Activated effector memory CD4-positive, alpha-beta T cell treated with Interleukin-2 at 50 U/mL for 16 hours (primary cell): ENCODE measurements around the gene EFEMP1.

Source experiments
- DNase-seq: peaks from one replicate; pipeline ENCODE4 v3.0.0-alpha.2; 2020

Gene EFEMP1

GRCh38 chr2:55891671-55892094 is 31.9 kb downstream of the EFEMP1 start:
- no peak for DNase-seq

- DNase-seq = no peak
These were observed 34.6 kb downstream of the EFEMP1 start for GRCh38 chr2:55888936-55889335.

GRCh38 chr2:55887901-55888624 is 35.5 kb downstream of the EFEMP1 start:
- DNase-seq = no peak

- no peak for DNase-seq
These were observed 36.2 kb downstream of the EFEMP1 start for GRCh38 chr2:55887351-55887750.

GRCh38 chr2:55885944-55886281 is 37.7 kb downstream of the EFEMP1 start:
- DNase-seq = no peak

- DNase-seq = no peak
These were observed 38.2 kb downstream of the EFEMP1 start for GRCh38 chr2:55885127-55885943.

- no peak for DNase-seq
These were observed 39.8 kb downstream of the EFEMP1 start for GRCh38 chr2:55883829-55884228.

- DNase-seq = no peak
These were observed 40.2 kb downstream of the EFEMP1 start for GRCh38 chr2:55883357-55883756.

- DNase-seq = no peak
These were observed 40.6 kb downstream of the EFEMP1 start for GRCh38 chr2:55882954-55883353.

- DNase-seq = no peak
These were observed 43.0 kb downstream of the EFEMP1 start for GRCh38 chr2:55880416-55881143.

GRCh38 chr2:55879976-55880375 is 43.6 kb downstream of the EFEMP1 start:
- DNase-seq = no peak

- no peak for DNase-seq
These were observed 46.5 kb downstream of the EFEMP1 start for GRCh38 chr2:55877087-55877436.

- DNase-seq = no peak
These were observed 47.0 kb downstream of the EFEMP1 start for GRCh38 chr2:55876429-55877086.

GRCh38 chr2:55875434-55876135 is 48.0 kb downstream of the EFEMP1 start:
- DNase-seq = no peak

- DNase-seq = no peak
These were observed 49.2 kb downstream of the EFEMP1 start for GRCh38 chr2:55874338-55874737.

GRCh38 chr2:55871637-55872036 is 51.9 kb downstream of the EFEMP1 start:
- DNase-seq = no peak

- no peak for DNase-seq
These were observed 53.8 kb downstream of the EFEMP1 start for GRCh38 chr2:55869637-55870325.

GRCh38 chr2:55865096-55865835 is 58.3 kb downstream of the EFEMP1 start:
- DNase-seq = no peak

GRCh38 chr2:55864351-55865084 is 59.1 kb downstream of the EFEMP1 start:
- no peak for DNase-seq

GRCh38 chr2:55862673-55863390 is 60.8 kb downstream of the EFEMP1 start:
- no peak for DNase-seq
